NOMO-1 (cell line): ENCODE measurements around the gene CTCFL.

Experiments
- DNase-seq, 2 experiments: peaks; one replicate each; lab custom pipeline; 2025; ENCODE audit not compliant: unreplicated experiment in 2 of 2; lab: John Stamatoyannopoulos, UW

Gene CTCFL

GRCh38 chr20:57469418-57470211 is 55.3 kb downstream of the CTCFL start:
- no peak for DNase-seq

- DNase-seq, result no peak
Measured at GRCh38 chr20:57468523-57469417, 56.2 kb downstream of the CTCFL start.

- DNase-seq, result no peak
Measured at GRCh38 chr20:57467742-57468141, 57.2 kb downstream of the CTCFL start.

- no peak for DNase-seq
Measured at GRCh38 chr20:57465943-57466342, 59.0 kb downstream of the CTCFL start.

GRCh38 chr20:57465486-57465885 is 59.5 kb downstream of the CTCFL start:
- no peak for DNase-seq

- peak; percentile 42 to 43 for DNase-seq
Measured at GRCh38 chr20:57464642-57465211, 60.2 kb downstream of the CTCFL start.

GRCh38 chr20:57462781-57463180 is 62.2 kb downstream of the CTCFL start:
- DNase-seq, result no peak

- DNase-seq, result no peak
Measured at GRCh38 chr20:57461726-57462125, 63.2 kb downstream of the CTCFL start.

- no peak for DNase-seq
Measured at GRCh38 chr20:57460781-57461465, 64.0 kb downstream of the CTCFL start.

- DNase-seq, result no peak
Measured at GRCh38 chr20:57459897-57460296, 65.0 kb downstream of the CTCFL start.

GRCh38 chr20:57459278-57459677 is 65.7 kb downstream of the CTCFL start:
- DNase-seq, result no peak

GRCh38 chr20:57458400-57459160 is 66.4 kb downstream of the CTCFL start:
- peak; percentile 54 to 63 for DNase-seq

- no peak for DNase-seq
Measured at GRCh38 chr20:57457243-57458095, 67.5 kb downstream of the CTCFL start.

- no peak for DNase-seq
Measured at GRCh38 chr20:57456116-57456515, 68.8 kb downstream of the CTCFL start.

GRCh38 chr20:57455386-57455785 is 69.6 kb downstream of the CTCFL start:
- no peak for DNase-seq

GRCh38 chr20:57451795-57452661 is 72.9 kb downstream of the CTCFL start:
- DNase-seq, result peak; percentile 81 to 84

- DNase-seq, result no peak
Measured at GRCh38 chr20:57451431-57451794, 73.5 kb downstream of the CTCFL start.

GRCh38 chr20:57450931-57451330 is 74.0 kb downstream of the CTCFL start:
- peak in 1 of 2 experiments; percentile 17 for DNase-seq
